Thymus (tissue), 11 donors: ENCODE results near the gene OPA1. TPM values are rescaled to one million over a fixed set of nuclear protein-coding genes. Genes with fewer than 3 reads are reported as not detected.
"Not testable (repeated sequence)": the region's sequence is repeated elsewhere in the genome, so short reads cannot be mapped to it uniquely, and the experiment has no call there.

Experiments used
- DNase-seq, 9 donors: peaks; one replicate each; pipeline ENCODE4 v3.0.0-alpha.2; 2013; ENCODE audit warnings: low spot score in 9 of 9, low read depth in 6 of 9, missing footprints in 1 of 9
- H3K27ac ChIP-seq, 2 donors: one replicate each; pipeline ENCODE4 v1.5.1; 2013; ENCODE audit warnings: control low read depth in 1 of 2, low read depth in 1 of 2, low read length in 1 of 2, mild to moderate bottlenecking in 1 of 2, moderate library complexity in 1 of 2
- H3K27me3 ChIP-seq, 2 donors: one replicate each; pipeline ENCODE4 v1.5.1; 2013; ENCODE audit warnings: low read length in 1 of 2; ENCODE audit not compliant: control insufficient read depth in 2 of 2, insufficient read depth in 1 of 2
- H3K36me3 ChIP-seq, 2 donors: one replicate each; pipeline ENCODE4 v1.5.1; 2013; ENCODE audit warnings: low read length in 1 of 2, mild to moderate bottlenecking in 1 of 2, moderate library complexity in 1 of 2; ENCODE audit not compliant: control insufficient read depth in 2 of 2, insufficient read depth in 2 of 2
- H3K4me1 ChIP-seq, 2 donors: one replicate each; pipeline ENCODE4 v1.5.1; 2013; ENCODE audit warnings: low read length in 2 of 2; ENCODE audit not compliant: control insufficient read depth in 2 of 2, insufficient read depth in 2 of 2
- H3K4me3 ChIP-seq, 2 donors: one replicate each; pipeline ENCODE4 v1.5.1; 2013; ENCODE audit warnings: low read length in 2 of 2, control low read depth in 1 of 2, mild to moderate bottlenecking in 1 of 2
- H3K9me3 ChIP-seq, 2 donors: one replicate each; pipeline ENCODE4 v1.5.1; 2013; ENCODE audit warnings: low read length in 1 of 2, mild to moderate bottlenecking in 1 of 2; ENCODE audit not compliant: control insufficient read depth in 2 of 2, insufficient read depth in 1 of 2
- WGBS: extraction: QIAGEN DNeasy Blood & Tissue Kit; methylation state at CpG from one replicate; pipeline ENCODE4 v1.1.7; 2013; 5-methylcytosine and 5-hydroxymethylcytosine counted together
- polyA plus RNA-seq: library from polyadenylated mRNA; stranded (reverse); fragments of 200-250 nt; gene quantifications from one replicate; pipeline ENCODE4 v1.2.3, GENCODE V29; 2013
- total RNA-seq: library from RNA; stranded (reverse); fragments of 120-200 nt; gene quantifications from one replicate; pipeline ENCODE4 v1.2.4, GENCODE V29; 2013
- donor health status: healthy.

The OPA1 gene
- total and polyA plus RNA-seq, 2 donors: 21.0 to 56.7 TPM

GRCh38 chr3:193598202-193598601 lies 5.2 kb downstream of the OPA1 start:
- WGBS: 95% methylated on average over 2 of the region's 2 CpGs
- peaks cover 0 to 19% of the 10 kb centered on the region in 2 donors for H3K36me3 ChIP-seq
- H3K4me1 ChIP-seq: peaks cover 0 to 5% of the 10 kb centered on the region in 2 donors

DNA sequence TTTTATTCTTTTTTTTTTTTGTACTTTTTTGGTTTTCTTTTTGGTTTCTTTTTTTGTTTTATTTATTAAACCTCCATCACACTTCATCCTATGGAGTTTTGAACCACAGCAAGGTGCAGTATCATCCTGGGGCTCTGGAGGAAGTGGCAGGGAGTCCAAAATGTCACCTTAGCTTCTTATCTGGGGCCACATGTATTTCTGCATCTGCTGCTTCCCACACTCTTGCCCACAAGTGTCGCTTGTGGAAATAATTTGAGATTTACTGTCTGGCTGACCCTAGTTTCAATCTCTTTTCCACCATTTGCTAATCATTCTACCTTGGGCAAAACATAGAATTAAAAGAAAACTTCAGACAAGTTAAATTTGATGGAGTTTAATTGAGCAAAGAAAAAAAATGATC lies 6.4 kb downstream of the OPA1 start:
- peaks cover 0 to 19% of the 10 kb centered on the region in 2 donors for H3K36me3 ChIP-seq
- H3K9me3 ChIP-seq: no peaks in the 10 kb centered on the region
- no peak overlapping the region for H3K27ac ChIP-seq
- peaks cover 0 to 2% of the 10 kb centered on the region in 2 donors for H3K4me1 ChIP-seq
- no peak for DNase-seq
- H3K27me3 ChIP-seq: no peaks in the 10 kb centered on the region
- 38% methylated on average over 1 of the region's 1 CpG for WGBS
- H3K4me3 ChIP-seq: no peak overlapping the region

More at GRCh38 chr3:193598202-193598601, 5.2 kb downstream of the OPA1 start:
- Histone ChIP-seq H3K4me3 (no peak overlapping the region), H3K9me3 (no peaks in the 10 kb centered on the region), H3K27ac (no peak overlapping the region), H3K27me3 (no peaks in the 10 kb centered on the region)
- no peak for DNase-seq

DNA sequence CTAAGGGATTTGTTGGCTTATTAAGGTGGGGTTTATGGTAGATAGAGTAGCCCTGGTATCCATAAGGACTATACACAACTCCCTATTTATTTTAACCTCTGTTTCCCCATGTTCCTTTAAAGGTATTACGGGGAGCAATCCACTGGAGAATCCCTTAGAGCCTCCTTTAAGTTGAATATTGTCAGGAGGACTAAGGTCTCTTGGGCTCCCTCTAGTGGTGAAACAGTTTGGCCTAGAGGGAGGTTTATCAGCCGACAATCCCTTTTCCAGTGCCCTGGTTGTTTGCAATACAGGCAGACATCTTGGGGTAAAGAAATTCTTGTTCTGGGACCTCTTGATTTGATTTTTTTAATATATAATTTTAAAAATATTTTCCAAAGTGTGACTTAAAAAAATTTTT lies 12.9 kb downstream of the OPA1 start:
- peaks cover 0 to 5% of the 10 kb centered on the region in 2 donors for H3K9me3 ChIP-seq
- peaks cover 0 to 5% of the 10 kb centered on the region in 2 donors for H3K36me3 ChIP-seq
- no peaks in the 10 kb centered on the region for H3K27me3 ChIP-seq
- no peak overlapping the region for H3K27ac ChIP-seq
- H3K4me3 ChIP-seq: no peak overlapping the region
- DNase-seq: peak; percentile 9 to 74 (median 47)
- no peaks in the 10 kb centered on the region for H3K4me1 ChIP-seq
- 68% methylated on average over 2 of the region's 2 CpGs for WGBS

DNA sequence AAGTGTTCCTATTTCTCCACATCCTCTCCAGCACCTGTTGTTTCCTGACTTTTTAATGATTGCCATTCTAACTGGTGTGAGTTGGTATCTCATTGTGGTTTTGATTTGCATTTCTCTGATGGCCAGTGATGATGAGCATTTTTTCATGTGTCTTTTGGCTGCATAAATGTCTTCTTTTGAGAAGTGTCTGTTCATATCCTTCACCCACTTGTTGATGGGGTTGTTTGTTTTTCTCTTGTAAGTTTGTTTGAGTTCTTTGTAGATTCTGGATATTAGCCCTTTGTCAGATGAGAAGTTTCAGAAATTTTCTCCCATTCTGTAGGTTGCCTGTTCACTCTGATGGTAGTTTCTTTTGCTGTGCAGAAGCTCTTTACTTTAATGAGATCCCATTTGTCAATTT lies 13.9 kb downstream of the OPA1 start:
- H3K9me3 ChIP-seq, H3K4me1 ChIP-seq, H3K4me3 ChIP-seq, H3K36me3 ChIP-seq, DNase-seq, H3K27ac ChIP-seq, H3K27me3 ChIP-seq: not testable (repeated sequence)

GRCh38 chr3:193610516-193610915 lies 17.5 kb downstream of the OPA1 start:
- not testable (repeated sequence) for H3K27ac ChIP-seq, H3K4me3 ChIP-seq, H3K36me3 ChIP-seq, DNase-seq, H3K27me3 ChIP-seq
- 98% methylated on average over 11 of the region's 11 CpGs for WGBS
- Histone ChIP-seq H3K4me1 (peaks cover 3 to 10% of the 10 kb centered on the region in 2 donors), H3K9me3 (peaks cover 0 to 12% of the 10 kb centered on the region in 2 donors)

GRCh38 chr3:193614430-193614829 lies 21.4 kb downstream of the OPA1 start:
- H3K4me1 ChIP-seq: peaks cover 3 to 10% of the 10 kb centered on the region in 2 donors
- H3K9me3 ChIP-seq: peaks cover 0 to 12% of the 10 kb centered on the region in 2 donors
- H3K27me3 ChIP-seq: no peaks in the 10 kb centered on the region
- 9% methylated on average over 2 of the region's 2 CpGs for WGBS
- H3K36me3 ChIP-seq: peaks cover 3 to 21% of the 10 kb centered on the region in 2 donors
- peak in 5 of 9 donors; percentile 9 to 40 (median 11) for DNase-seq
- H3K4me3 ChIP-seq: no peak overlapping the region
- H3K27ac ChIP-seq: no peak overlapping the region

DNA sequence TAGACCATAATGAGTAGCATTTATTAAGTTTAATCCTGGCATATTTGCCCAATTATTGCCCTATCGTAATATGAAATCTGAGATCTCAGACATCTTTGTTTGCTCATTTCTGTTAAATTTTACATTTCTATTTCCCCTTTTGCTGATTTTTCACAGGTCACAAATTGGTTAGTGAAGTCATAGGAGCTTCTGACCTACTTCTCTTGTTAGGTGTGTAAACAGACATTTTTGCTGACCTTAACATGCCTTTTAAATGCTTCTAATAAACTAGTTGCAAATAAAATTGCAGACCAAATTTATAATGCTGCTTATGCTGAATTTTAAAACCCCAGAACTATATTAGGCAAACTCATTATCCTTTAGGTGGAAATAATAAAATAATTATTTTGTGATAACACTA lies 24.6 kb downstream of the OPA1 start:
- H3K36me3 ChIP-seq: peaks cover 3 to 28% of the 10 kb centered on the region in 2 donors
- WGBS: 97% methylated on average over 1 of the region's 1 CpG

GRCh38 chr3:193620057-193620456 lies 27.0 kb downstream of the OPA1 start:
- WGBS: 98% methylated on average over 1 of the region's 1 CpG

More for the DNA sequence above, 24.6 kb downstream of the OPA1 start:
- Histone ChIP-seq H3K4me3 (no peak overlapping the region), H3K9me3 (peaks cover 0 to 2% of the 10 kb centered on the region in 2 donors), H3K4me1 (peaks cover 3 to 10% of the 10 kb centered on the region in 2 donors), H3K27ac (no peak overlapping the region), H3K27me3 (no peaks in the 10 kb centered on the region)
- DNase-seq: no peak

GRCh38 chr3:193620650-193621049 lies 27.6 kb downstream of the OPA1 start:
- Histone ChIP-seq H3K27me3 (no peaks in the 10 kb centered on the region), H3K27ac (no peak overlapping the region), H3K4me1 (no peaks in the 10 kb centered on the region), H3K36me3 (peaks cover 3 to 28% of the 10 kb centered on the region in 2 donors), H3K9me3 (no peaks in the 10 kb centered on the region), H3K4me3 (no peak overlapping the region)
- no peak for DNase-seq

More at GRCh38 chr3:193620057-193620456, 27.0 kb downstream of the OPA1 start:
- H3K4me1 ChIP-seq: no peaks in the 10 kb centered on the region
- no peak overlapping the region for H3K4me3 ChIP-seq
- no peak overlapping the region for H3K27ac ChIP-seq
- H3K27me3 ChIP-seq: no peaks in the 10 kb centered on the region
- no peak for DNase-seq
- no peaks in the 10 kb centered on the region for H3K9me3 ChIP-seq
- peaks cover 3 to 28% of the 10 kb centered on the region in 2 donors for H3K36me3 ChIP-seq
